ENCODE data around the gene KCNA3. TPM values are rescaled to one million over a fixed set of nuclear protein-coding genes. Genes with fewer than 3 reads are reported as not detected.

Gene KCNA3
- total and polyA plus RNA-seq, 11 donors: 0.06 to 2.3 (median 0.47) TPM; not detected in 1

DNA sequence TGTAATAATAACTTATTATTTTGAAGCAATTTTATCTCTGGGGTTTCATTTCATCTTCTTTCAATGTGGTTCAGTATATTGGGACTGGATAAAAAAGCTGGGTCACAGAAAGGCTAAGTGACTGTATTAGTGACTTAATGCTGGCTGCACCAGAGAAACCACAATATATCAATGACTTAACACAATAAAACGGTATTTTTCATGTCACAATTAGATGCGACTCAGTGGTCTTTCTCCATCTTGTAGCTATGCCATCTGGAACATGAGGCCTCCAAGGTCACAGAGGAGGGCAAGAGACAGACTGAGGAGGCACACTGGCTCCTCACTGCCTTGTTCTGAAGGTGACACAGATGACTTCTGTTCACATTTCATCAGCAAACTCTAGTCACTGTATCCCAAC lies 26.0 kb upstream of the KCNA3 start:
- no peaks in the 10 kb centered on the region for H3K36me3 ChIP-seq
- H3K27me3 ChIP-seq: no peaks in the 10 kb centered on the region
- TF ChIP-seq POLR2A (IDR thresholded peaks at IDR 0.05): no peak
- TF ChIP-seq, protein P1, sequence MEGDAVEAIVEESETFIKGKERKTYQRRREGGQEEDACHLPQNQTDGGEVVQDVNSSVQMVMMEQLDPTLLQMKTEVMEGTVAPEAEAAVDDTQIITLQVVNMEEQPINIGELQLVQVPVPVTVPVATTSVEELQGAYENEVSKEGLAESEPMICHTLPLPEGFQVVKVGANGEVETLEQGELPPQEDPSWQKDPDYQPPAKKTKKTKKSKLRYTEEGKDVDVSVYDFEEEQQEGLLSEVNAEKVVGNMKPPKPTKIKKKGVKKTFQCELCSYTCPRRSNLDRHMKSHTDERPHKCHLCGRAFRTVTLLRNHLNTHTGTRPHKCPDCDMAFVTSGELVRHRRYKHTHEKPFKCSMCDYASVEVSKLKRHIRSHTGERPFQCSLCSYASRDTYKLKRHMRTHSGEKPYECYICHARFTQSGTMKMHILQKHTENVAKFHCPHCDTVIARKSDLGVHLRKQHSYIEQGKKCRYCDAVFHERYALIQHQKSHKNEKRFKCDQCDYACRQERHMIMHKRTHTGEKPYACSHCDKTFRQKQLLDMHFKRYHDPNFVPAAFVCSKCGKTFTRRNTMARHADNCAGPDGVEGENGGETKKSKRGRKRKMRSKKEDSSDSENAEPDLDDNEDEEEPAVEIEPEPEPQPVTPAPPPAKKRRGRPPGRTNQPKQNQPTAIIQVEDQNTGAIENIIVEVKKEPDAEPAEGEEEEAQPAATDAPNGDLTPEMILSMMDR (IDR thresholded peaks at IDR 0.05): no peak
- ATAC-seq (no peak), DNase-seq (no peak)
- WGBS, 4 donors: 56 to 89% (median 79%) methylated on average over 2 of the region's 2 CpGs
- H3K27ac ChIP-seq: no peak overlapping the region
- intact Hi-C loops (cut with DNase I): no loop called here
- H3K4me1 ChIP-seq: peaks cover 0 to 12% (median 0%) of the 10 kb centered on the region in 12 donors
- H3K4me3 ChIP-seq: no peak overlapping the region
- peaks cover 0 to 7% (median 0%) of the 10 kb centered on the region in 12 donors for H3K9me3 ChIP-seq

DNA sequence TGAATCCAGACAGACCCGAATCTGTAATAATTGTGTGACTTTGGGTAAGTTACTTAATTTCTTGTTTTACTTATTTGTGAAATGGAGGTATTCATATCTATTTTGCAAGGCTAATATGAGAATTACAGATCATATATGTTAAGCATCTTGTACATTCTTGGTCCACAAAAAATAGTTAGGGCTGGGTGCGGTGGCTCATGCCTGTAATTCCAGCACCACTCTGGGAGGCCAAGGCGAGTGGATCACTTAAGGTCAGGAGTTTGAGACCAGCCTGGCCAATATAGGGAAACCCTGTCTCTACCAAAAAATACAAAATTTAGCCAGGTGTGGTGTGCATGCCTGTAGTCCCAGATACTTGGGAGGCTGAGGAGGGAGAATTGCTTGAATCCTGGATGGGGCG lies 22.9 kb upstream of the KCNA3 start:
- no peaks in the 10 kb centered on the region for H3K27me3 ChIP-seq
- WGBS, 4 donors: 91 to 95% (median 92%) methylated on average over 4 of the region's 4 CpGs
- H3K27ac ChIP-seq: no peak overlapping the region
- no peak overlapping the region for H3K4me3 ChIP-seq
- ATAC-seq: no peak
- intact Hi-C loops (cut with DNase I): no loop called here
- no peak for DNase-seq
- peaks cover 0 to 12% (median 0%) of the 10 kb centered on the region in 12 donors for H3K4me1 ChIP-seq
- no peak for TF ChIP-seq POLR2A (IDR thresholded peaks at IDR 0.05)
- TF ChIP-seq, protein P1 (IDR thresholded peaks at IDR 0.05): no peak
- H3K9me3 ChIP-seq: peaks cover 0 to 7% (median 0%) of the 10 kb centered on the region in 12 donors
- no peaks in the 10 kb centered on the region for H3K36me3 ChIP-seq

DNA sequence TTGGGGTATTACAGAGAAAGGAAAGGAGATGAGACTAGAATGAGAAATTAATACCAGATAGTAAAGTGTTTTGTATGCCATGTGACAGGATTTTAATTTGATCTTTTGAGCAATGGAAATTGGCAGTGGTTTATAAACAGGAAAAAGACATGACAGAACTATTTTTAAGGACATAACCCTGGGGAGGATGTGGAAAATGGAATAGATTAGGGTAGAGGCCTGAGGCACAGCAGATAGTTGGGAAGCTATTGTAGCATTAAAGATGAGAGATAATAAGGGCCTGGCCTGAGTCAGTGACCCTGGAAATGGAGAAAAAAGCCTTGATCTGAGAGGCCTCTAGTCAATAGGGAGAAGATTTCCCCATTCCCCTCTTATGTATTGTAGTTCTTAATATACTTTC lies 22.1 kb upstream of the KCNA3 start:
- H3K27ac ChIP-seq: no peak overlapping the region
- TF ChIP-seq, protein P1 (IDR thresholded peaks at IDR 0.05): no peak
- no peak for TF ChIP-seq POLR2A (IDR thresholded peaks at IDR 0.05)
- intact Hi-C loops (cut with DNase I): no loop called here
- H3K9me3 ChIP-seq: peaks cover 0 to 7% (median 0%) of the 10 kb centered on the region in 12 donors
- H3K4me3 ChIP-seq: no peak overlapping the region
- H3K27me3 ChIP-seq: no peaks in the 10 kb centered on the region
- peaks cover 0 to 12% (median 0%) of the 10 kb centered on the region in 12 donors for H3K4me1 ChIP-seq
- no peaks in the 10 kb centered on the region for H3K36me3 ChIP-seq
- DNase-seq: no peak
- no peak for ATAC-seq

DNA sequence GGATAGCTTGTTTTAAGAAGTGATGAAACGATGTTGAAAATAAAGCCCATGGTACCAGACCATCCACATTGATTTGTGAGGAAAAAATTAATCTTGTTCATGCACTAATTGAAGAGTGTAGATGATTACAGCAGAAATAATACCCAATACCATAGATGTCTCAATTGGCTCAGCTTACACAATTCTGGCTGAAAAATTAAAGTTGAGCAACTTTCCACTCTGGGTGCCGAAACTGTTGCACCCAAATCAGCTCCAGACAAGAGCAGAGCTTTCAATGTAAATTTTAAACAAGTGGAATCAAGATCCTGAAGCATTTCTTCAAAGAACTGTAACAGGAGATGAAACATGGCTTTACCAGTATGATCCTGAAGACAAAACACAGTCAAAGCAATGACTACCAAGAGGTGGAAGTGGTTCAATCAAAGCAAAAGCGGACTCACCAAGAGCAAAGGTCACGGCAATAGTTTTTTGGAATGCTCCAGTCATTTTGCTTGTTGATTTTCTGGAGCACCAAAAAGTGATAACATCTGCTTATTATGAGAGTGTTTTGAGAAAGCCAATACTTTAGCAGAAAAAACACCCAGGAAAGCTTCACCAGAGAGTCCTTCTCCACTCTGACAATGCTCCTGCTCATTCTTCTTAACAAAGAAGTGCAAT lies 16.1 kb upstream of the KCNA3 start:
- no peaks in the 10 kb centered on the region for H3K9me3 ChIP-seq
- DNase-seq: no peak
- H3K27ac ChIP-seq: no peak overlapping the region
- TF ChIP-seq, protein P1 (IDR thresholded peaks at IDR 0.05): no peak
- no peak for TF ChIP-seq POLR2A (IDR thresholded peaks at IDR 0.05)
- H3K36me3 ChIP-seq: no peaks in the 10 kb centered on the region
- intact Hi-C loops (cut with DNase I): no loop called here
- peaks cover 0 to 10% (median 0%) of the 10 kb centered on the region in 9 donors for H3K27me3 ChIP-seq
- ATAC-seq: no peak
- WGBS, 4 donors: 84 to 95% (median 87%) methylated on average over 4 of the region's 4 CpGs
- H3K4me3 ChIP-seq: no peak overlapping the region
- H3K4me1 ChIP-seq: no peaks in the 10 kb centered on the region
